Iris pigment epithelial cell (primary cell): ENCODE results near the gene ELAC1.

Source experiments
- DNase-seq: peaks from one replicate; pipeline ENCODE4 v3.0.0-alpha.2; 2011; ENCODE audit warnings: low read depth

The ELAC1 gene

GRCh38 chr18:51020536-51020935, 52.7 kb downstream of the ELAC1 start:
- DNase-seq: no peak

- no peak for DNase-seq
Observed at GRCh38 chr18:51021226-51021965, 53.6 kb downstream of the ELAC1 start.

- no peak for DNase-seq
Observed at GRCh38 chr18:51025512-51025911, 57.7 kb downstream of the ELAC1 start.

GRCh38 chr18:51028201-51028805, 60.5 kb downstream of the ELAC1 start:
- DNase-seq: peak; percentile 44

GRCh38 chr18:51029378-51029693, 61.5 kb downstream of the ELAC1 start:
- DNase-seq: no peak

- peak; percentile 94 for DNase-seq
Observed at GRCh38 chr18:51029694-51030536, 62.1 kb downstream of the ELAC1 start, which contains the start of gene SMAD4. SMAD4 (plus strand) TSS chr18:51030213; CDS start chr18:51047047, 16,834 bp downstream.

- peak; percentile 61 for DNase-seq
Observed at GRCh38 chr18:51030537-51031258, 62.9 kb downstream of the ELAC1 start.

- DNase-seq: no peak
Observed at GRCh38 chr18:51032193-51032592, 64.4 kb downstream of the ELAC1 start.

- no peak for DNase-seq
Observed at GRCh38 chr18:51037230-51037629, 69.4 kb downstream of the ELAC1 start.
